D721Med (cell line): ENCODE data around the gene SEC31A.

Source experiments
- DNase-seq: peaks from one replicate; pipeline ENCODE4 v3.0.0; 2011; ENCODE audit warnings: low spot score; ENCODE audit not compliant: insufficient read length
- FAIRE-seq: peaks from 2 replicates; lab custom pipeline; 2011; peaks lifted over from hg19 to GRCh38; lab: Jason Lieb, UNC
- TF ChIP-seq, protein P1 (sequence below): IDR thresholded peaks from 2 replicates; pipeline ENCODE4 v1.5.1; 2012; ENCODE audit warnings: mild to moderate bottlenecking, control low read depth; ENCODE audit not compliant: insufficient read depth; ENCODE audit errors: missing control alignments

The SEC31A gene, protein sequence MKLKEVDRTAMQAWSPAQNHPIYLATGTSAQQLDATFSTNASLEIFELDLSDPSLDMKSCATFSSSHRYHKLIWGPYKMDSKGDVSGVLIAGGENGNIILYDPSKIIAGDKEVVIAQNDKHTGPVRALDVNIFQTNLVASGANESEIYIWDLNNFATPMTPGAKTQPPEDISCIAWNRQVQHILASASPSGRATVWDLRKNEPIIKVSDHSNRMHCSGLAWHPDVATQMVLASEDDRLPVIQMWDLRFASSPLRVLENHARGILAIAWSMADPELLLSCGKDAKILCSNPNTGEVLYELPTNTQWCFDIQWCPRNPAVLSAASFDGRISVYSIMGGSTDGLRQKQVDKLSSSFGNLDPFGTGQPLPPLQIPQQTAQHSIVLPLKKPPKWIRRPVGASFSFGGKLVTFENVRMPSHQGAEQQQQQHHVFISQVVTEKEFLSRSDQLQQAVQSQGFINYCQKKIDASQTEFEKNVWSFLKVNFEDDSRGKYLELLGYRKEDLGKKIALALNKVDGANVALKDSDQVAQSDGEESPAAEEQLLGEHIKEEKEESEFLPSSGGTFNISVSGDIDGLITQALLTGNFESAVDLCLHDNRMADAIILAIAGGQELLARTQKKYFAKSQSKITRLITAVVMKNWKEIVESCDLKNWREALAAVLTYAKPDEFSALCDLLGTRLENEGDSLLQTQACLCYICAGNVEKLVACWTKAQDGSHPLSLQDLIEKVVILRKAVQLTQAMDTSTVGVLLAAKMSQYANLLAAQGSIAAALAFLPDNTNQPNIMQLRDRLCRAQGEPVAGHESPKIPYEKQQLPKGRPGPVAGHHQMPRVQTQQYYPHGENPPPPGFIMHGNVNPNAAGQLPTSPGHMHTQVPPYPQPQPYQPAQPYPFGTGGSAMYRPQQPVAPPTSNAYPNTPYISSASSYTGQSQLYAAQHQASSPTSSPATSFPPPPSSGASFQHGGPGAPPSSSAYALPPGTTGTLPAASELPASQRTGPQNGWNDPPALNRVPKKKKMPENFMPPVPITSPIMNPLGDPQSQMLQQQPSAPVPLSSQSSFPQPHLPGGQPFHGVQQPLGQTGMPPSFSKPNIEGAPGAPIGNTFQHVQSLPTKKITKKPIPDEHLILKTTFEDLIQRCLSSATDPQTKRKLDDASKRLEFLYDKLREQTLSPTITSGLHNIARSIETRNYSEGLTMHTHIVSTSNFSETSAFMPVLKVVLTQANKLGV

DNA sequence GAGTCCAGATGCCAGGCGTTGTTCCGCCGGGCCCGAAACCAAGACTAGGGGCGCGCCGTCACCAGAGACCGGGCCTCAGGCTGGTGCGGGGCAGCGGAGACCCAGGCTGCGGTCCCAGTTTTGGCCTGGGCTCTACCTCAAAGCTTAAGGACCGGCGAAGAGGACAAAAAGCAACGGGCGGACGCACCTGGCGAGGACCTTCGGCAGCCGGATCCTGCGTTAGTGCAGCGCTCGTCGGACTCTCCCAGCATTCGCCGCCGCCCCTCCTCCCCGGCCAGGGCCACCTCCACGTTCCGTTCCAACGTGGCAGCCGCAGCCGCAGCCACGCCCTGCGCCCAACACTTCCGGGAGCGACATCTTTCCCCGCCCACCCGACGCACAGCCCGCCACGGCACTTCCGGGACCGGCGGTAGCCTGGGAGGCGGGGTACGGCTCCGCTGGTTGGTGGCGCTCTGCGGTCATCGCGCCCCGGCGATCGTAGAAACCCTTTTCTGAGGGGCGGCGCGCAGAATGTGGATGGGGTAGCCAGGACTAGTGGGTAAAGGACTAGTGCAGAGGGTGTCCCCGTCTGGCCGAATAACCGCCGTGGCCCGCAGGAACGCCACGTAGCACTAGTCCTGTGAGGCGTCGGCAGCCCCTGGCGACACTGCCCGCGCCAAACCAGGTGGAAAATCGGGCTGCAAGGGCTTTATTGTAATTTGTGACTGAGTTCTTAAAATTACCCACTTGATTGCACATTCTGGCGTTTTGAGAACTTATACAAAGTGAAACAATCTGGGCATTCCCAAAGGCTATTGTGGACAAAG, at the start of gene SEC31A:
SEC31A (minus strand) TSS at position 253 of the 806 bp plus-strand sequence. CDS start 9,217 bp downstream, outside the sequence.
- FAIRE-seq (no peak), DNase-seq (peak; percentile 52)
- TF ChIP-seq, protein P1, sequence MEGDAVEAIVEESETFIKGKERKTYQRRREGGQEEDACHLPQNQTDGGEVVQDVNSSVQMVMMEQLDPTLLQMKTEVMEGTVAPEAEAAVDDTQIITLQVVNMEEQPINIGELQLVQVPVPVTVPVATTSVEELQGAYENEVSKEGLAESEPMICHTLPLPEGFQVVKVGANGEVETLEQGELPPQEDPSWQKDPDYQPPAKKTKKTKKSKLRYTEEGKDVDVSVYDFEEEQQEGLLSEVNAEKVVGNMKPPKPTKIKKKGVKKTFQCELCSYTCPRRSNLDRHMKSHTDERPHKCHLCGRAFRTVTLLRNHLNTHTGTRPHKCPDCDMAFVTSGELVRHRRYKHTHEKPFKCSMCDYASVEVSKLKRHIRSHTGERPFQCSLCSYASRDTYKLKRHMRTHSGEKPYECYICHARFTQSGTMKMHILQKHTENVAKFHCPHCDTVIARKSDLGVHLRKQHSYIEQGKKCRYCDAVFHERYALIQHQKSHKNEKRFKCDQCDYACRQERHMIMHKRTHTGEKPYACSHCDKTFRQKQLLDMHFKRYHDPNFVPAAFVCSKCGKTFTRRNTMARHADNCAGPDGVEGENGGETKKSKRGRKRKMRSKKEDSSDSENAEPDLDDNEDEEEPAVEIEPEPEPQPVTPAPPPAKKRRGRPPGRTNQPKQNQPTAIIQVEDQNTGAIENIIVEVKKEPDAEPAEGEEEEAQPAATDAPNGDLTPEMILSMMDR, result no peak

DNA sequence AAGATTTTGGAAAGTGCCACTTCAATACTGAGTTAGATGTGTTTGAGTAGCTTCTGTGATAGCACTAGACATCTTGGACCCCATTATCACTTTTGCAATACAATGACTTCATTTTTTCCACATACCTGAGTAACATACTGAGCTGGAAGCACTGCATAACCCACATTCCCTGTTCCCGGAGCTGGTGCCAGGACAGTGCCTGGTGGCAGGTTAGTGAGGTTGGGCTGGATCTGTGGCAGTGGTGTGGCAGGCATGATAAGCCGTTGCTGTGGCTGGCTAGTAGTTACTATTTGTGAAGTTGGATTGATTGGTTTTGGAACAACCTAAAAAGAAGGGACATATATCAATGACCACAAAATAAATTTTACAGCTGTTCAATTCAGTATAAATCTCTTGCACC, 48.5 kb upstream of the SEC31A start:
- no peak for DNase-seq
- TF ChIP-seq, protein P1, result no peak
- no peak for FAIRE-seq

DNA sequence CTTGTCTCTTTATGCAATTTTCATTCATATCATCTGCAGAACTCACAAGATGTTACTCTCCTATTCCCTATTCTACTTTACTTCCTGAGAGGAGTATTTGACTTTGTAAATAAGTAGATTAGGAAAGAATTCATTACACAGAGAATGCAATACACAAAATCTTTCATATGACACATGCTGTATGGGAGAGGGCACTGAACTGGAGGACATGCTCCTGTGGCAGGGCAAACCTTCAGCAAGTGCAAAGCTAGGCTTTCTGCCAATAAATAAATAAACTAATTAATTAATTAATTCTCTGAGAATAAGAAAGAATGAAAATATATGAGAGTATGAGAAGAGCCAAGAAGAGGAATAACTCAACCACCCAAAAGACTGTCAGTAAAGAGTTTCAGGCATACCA, 43.5 kb upstream of the SEC31A start:
- DNase-seq (no peak), FAIRE-seq (no peak)
- TF ChIP-seq, protein P1, result no peak

DNA sequence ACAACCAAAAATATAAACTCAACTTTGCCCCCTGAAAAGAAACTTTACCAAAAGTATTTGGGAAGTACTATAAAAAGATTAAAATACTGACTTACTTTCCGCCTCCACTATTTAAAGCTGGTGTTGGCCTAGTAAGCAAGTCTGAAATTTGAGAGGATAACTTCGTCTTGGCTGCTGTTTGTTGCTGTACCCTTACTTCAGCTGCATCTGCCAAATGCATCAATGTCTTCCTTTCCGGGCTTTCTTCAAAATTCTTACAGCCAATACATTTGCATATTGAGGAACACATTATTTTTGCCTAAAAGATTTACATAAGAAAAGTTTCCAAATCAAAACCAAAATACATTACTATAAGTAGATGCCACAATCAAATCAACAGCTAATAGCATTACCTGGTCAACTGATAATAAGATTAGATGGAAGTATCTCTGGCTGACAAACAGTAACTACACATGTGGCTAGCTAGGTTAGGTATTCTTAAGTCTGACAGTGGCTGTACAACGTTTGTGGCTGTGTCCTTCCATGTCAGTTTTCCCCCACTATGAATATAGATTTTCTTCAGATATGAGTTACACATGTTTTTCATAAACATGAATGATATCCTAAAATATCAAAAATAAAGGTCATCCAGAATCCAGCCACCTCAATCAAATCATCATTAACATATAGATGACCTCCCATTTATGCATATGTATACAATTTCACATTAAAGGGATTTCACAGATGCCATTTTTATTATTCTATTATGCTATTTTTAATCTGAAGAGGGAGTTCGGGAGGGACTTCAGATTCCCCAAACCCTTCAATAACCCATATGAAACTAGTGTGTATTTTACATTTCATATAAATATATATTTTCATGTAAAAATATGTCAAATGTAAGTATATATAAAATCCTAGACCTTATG, 40.1 kb upstream of the SEC31A start:
- TF ChIP-seq, protein P1, result no peak
- no peak for FAIRE-seq
- DNase-seq, result no peak

DNA sequence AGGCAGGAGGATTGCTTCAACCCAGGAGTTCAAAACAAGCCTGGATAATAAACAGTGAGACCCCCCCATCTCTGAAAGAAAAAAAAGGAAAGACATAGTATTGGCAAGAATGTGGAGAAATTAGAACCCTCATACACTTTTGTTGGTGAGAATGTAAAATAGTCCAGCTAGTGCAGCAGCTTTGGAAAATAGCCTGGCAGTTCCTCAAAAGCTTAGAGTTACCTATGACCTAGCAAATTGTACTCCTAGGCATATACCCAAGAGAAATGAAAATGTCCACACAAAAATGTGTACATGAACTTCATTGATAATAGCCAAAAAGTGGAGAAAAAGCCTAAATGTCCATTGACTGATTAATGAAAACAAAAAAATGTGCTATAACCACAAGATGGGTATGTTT, 30.8 kb upstream of the SEC31A start:
- DNase-seq, result no peak
- FAIRE-seq, result no peak
- TF ChIP-seq, protein P1, result no peak
